22Rv1 (cell line): ENCODE data around the gene MAB21L1.

Source experiments
- H3K27ac ChIP-seq: fragments of 450-650 bp; 2 replicates; pipeline ENCODE4 v1.5.1; 2017
- ZFX ChIP-seq: fragments of 450-650 bp; IDR thresholded peaks from 2 replicates; pipeline ENCODE4 v1.6.1; 2017; ENCODE audit warnings: antibody characterized with exemption, borderline replicate concordance
- TF ChIP-seq, protein P1 (sequence below): fragments of 450-650 bp; IDR thresholded peaks from 2 replicates; pipeline ENCODE4 v1.5.1; 2017; ENCODE audit warnings: mild to moderate bottlenecking

The MAB21L1 gene

DNA sequence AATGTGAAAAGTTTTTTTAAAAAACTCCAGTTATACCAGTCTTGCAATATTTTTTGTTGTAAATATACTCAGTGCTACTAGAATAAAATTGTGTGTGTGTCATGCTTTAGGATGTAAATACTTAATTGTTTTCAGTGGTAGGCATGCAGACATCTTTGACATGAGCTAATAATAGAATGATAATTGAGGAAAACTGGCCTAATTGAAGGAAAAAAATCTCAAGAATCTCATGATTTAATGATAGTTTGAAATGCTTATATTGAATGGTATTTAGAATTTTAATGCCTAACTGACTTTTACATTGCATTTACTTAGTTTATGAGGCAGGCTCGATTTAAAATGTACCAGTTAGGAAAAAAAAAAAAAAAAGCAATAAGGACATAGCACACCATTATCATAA is 3.2 kb upstream of the MAB21L1 start:
- TF ChIP-seq, protein P1, sequence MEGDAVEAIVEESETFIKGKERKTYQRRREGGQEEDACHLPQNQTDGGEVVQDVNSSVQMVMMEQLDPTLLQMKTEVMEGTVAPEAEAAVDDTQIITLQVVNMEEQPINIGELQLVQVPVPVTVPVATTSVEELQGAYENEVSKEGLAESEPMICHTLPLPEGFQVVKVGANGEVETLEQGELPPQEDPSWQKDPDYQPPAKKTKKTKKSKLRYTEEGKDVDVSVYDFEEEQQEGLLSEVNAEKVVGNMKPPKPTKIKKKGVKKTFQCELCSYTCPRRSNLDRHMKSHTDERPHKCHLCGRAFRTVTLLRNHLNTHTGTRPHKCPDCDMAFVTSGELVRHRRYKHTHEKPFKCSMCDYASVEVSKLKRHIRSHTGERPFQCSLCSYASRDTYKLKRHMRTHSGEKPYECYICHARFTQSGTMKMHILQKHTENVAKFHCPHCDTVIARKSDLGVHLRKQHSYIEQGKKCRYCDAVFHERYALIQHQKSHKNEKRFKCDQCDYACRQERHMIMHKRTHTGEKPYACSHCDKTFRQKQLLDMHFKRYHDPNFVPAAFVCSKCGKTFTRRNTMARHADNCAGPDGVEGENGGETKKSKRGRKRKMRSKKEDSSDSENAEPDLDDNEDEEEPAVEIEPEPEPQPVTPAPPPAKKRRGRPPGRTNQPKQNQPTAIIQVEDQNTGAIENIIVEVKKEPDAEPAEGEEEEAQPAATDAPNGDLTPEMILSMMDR = no peak
- TF ChIP-seq ZFX = no peak
- H3K27ac ChIP-seq = no peak overlapping the region

DNA sequence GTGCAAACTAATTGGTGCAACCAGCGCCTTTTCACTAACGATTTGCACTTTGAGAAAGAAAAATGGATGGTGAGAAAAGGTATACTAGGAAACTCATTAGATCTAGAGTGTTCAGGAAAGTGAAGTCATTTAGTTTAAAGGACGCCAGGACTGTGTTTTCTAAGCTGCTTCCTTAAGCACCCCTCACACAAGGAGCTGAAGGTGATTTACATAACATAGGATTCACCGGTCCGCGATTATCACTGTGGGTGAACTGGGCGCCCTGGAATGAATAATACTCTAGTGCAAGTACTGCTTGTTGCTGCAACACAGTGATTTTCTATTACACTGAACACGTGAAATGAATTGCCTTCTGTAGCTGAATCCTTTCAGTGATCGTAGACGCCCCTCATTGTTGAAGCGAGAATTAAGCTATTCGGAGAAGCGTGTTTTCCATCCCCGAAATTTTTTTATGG is 2.6 kb upstream of the MAB21L1 start:
- TF ChIP-seq ZFX = no peak
- TF ChIP-seq, protein P1 = no peak

DNA sequence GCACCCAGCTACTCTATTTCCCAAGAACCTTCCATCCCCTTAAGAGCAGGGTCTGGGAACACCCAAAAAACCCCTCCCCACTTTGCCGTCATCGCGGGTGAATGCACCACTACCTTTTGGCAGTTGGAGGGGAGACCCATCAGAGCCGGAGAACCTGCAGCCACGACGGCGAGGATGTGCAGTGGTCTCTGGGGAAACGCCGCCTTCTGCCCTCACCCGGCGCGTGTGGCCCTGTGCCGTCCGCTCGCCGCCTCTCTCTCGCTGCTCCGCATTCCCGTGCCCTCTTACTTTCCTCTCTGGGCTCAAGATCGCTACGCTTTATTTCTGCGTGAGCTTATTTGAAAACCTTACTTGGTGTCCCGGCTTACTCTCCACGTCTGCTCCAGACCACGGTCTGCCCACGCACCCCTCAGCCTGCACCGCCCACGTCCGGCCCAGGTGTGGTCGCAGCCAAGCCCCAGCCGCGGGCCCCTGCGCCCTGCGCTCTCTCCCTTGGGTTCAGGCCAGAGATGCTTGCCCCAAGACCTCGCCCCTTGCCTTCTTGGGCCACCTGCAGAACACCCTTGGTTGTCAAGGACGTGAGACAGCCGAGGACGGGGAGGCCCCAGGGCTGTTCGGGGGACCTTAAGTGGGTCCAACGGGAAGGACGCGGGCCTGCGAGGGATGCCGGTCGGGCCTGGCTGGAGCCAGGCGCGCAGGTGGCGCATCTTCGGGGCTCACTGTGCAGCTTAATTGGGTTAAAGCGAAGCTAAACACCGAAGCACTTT is 2.0 kb upstream of the MAB21L1 start:
- no peak overlapping the region for H3K27ac ChIP-seq
- TF ChIP-seq ZFX = no peak
- TF ChIP-seq, protein P1 = no peak

More for the DNA sequence above, 2.6 kb upstream of the MAB21L1 start:
- no peak overlapping the region for H3K27ac ChIP-seq

DNA sequence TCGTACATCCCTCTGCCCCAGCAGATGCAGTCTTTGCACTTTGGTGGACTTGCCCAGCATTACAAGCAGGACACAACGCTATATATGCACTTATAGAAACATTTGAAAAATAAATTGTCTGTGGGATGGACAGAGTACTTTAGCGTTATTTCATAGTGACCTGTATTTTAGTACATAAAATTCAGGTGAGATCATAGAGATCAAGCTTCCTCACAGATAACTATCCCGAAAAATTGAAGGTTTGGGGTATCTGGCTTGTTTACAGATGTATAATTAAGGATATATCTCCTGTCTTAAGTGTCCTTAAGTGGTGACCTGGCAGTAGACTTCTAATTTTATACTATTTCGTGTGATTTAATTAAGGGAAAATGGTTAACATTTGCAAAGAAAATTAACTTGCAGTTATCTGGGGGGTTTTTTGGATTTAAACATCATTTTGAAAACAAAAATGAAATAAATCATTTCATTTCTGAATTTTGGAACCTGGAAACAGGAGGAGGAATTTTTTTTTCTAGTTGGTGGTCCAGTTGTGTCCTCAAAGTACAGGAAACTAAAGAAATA is 977 bp upstream of the MAB21L1 start:
- TF ChIP-seq ZFX = no peak
- TF ChIP-seq, protein P1 = no peak
- no peak overlapping the region for H3K27ac ChIP-seq

DNA sequence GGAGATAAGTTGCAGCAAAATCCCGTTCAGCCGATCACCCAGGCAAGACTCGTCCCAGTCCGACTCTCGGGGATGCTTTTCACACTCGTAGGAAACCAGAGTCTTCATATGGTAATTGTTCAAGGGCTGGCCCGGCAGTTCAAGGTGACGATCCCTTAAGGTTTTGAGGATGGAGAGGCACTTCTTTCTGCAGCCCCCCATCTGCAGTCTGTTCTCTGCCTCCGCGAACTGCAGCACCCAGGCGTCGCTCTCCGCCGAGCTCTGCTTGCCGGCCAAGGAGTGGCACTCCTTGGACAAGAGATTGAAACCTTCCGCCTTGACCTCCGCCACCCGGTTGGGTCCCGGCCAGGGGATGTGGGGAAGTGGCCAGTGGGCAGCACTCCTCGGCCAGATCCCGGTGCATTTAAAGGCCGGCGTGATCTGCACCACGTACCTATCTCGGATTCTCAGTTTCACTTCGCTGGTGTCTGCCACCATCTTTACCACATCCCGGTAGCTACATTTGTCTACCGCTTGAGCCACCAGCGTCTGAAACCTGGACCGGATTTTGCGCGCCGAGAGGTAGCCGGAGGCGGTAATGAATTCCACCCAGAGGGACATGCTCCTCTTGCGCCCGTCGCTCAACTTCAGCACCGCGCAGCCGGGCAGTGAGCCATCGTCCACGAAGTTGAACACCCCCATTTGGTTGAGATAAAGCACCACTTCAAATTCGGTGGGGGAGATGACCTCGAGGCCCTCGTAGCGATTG is 1.1 kb downstream of the MAB21L1 start:
- no peak overlapping the region for H3K27ac ChIP-seq
- TF ChIP-seq ZFX = no peak
- TF ChIP-seq, protein P1 = no peak

DNA sequence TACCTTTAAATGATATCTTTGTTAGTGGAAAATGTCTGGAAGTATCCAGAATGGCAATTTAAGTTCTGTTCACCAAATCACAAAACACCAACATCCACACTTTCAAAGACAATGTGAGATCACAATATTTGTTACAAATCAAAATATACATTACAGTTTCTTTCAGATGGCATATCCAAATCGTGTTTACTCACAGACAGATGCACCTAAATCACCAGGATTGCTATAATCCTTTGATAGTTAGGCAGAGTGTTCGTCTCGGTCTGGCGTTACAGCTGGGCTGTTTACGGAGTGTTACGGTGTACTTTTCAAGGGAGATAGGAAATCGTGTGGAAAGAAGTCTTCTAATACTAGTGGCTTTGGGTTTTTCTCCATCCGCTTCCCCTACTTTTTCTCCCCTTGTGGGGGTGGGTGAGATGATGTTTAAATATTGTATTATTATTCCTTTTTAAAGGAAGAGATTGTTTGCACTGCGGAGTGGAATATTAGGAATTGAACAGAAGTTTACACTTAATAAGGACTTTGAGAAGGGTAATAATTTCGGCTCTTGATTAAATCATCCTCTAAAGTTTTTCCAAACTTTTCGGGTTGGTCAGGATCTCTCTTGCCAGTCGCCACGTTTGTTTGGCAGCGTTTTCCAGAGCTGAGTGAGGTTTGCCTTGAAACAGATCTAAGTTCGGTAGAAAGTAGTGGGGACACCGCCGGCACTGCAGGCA is 1.8 kb downstream of the MAB21L1 start:
- TF ChIP-seq, protein P1 = no peak
- TF ChIP-seq ZFX = no peak
- no peak overlapping the region for H3K27ac ChIP-seq

DNA sequence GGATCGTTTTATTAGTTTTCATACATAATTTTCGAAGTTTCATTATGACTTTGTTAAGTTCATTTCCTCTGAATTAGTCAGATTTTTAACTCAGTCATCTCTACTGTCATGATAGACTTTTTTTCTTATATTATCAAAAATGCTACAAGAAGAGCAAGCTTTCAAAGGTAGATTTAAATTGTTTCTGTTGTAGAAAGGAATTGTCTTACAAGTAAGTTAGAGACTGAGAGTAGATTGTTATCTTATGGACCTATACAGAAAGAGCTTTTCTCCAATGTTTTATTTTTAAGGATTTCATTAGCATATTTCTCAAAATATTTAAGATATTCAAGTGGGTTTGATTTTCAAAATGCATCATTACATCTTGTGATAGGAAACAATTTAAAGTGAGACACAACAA is 2.7 kb downstream of the MAB21L1 start:
- H3K27ac ChIP-seq = no peak overlapping the region
- TF ChIP-seq, protein P1 = no peak
- TF ChIP-seq ZFX = no peak
